Prostate gland (tissue), 2 donors: Measurements from ENCODE around the gene TPM2.

Experiments used
- CTCF ChIP-seq, 4 experiments: fragments of 200-600 bp in 2 of 4; fragments of 450-650 bp in 2 of 4; sonication (generic) in 2 of 4; IDR thresholded peaks; 1 replicate in 3 of 4; 2 replicates in 1 of 4; pipeline ENCODE4 v1.5.1; 2016 to 2019; ENCODE audit warnings: antibody characterized with exemption in 4 of 4, mild to moderate bottlenecking in 2 of 4, moderate library complexity in 2 of 4
- POLR2A ChIP-seq: fragments of 450-650 bp; IDR thresholded peaks from one replicate; pipeline ENCODE4 v1.6.1; 2016; ENCODE audit warnings: antibody characterized with exemption, mild to moderate bottlenecking

GRCh38 chr9:35728041-35728971, 38.6 kb upstream of the TPM2 start:
- TF ChIP-seq POLR2A (no peak), CTCF (IDR thresholded peaks at IDR 0.05) (no peak)
